ENCODE data around the gene ABCC9.

- no peak for TF ChIP-seq CTCF (IDR thresholded peaks at IDR 0.05; ENCODE audit: low read depth, low read length)
- no peak for TF ChIP-seq POLR2A (IDR thresholded peaks at IDR 0.05; ENCODE audit: extremely low read depth, insufficient read length)
- no peak for TF ChIP-seq MAX (IDR thresholded peaks at IDR 0.05; ENCODE audit: low read depth, low read length)
- no peak for TF ChIP-seq MYC (IDR thresholded peaks at IDR 0.05; ENCODE audit: low read depth, low read length)
These were observed 21.0 kb upstream of the ABCC9 start for GRCh38 chr12:21962236-21962635.

Data from NB4 (cell line).